ENCODE results near the gene SLC25A13. TPM values are rescaled to one million over a fixed set of nuclear protein-coding genes. Genes with fewer than 3 reads are reported as not detected.
"Not testable (repeated sequence)": the region's sequence is repeated elsewhere in the genome, so short reads cannot be mapped to it uniquely, and the experiment has no call there.

Gene SLC25A13
- total and polyA plus RNA-seq, 2 of the 4 experiments (the other 2 are of a cell fraction) = 7.4 to 11.7 TPM

GRCh38 chr7:96358236-96358971 lies 36.5 kb upstream of the SLC25A13 start:
- H3K27ac ChIP-seq (ENCODE audit: insufficient read depth, low read length); H3K4me2 ChIP-seq (ENCODE audit: low read depth, low read length); H3K9ac ChIP-seq (ENCODE audit: low read depth, low read length); H2AFZ ChIP-seq (replicated peaks; ENCODE audit: low read length, poor library complexity); H3K23ac ChIP-seq (ENCODE audit: low read depth, low read length); H4K8ac ChIP-seq (ENCODE audit: low read depth in 2 of 2, low read length in 2 of 2); H3K4me3 ChIP-seq (ENCODE audit: insufficient read depth, low read depth, low read length); DNase-seq; POLR2A ChIA-PET (ENCODE audit: unreplicated experiment); H3K9me1 ChIP-seq (ENCODE audit: insufficient read depth, low read length); H3K79me1 ChIP-seq (ENCODE audit: low read depth in 1 of 2, low read length in 2 of 2); H2AK9ac ChIP-seq (replicated peaks; ENCODE audit: low read depth, low read length, poor library complexity); H4K5ac ChIP-seq (ENCODE audit: low read depth, low read length); H3K9me3 ChIP-seq (ENCODE audit: control insufficient read depth, insufficient read depth, low read length); H4K91ac ChIP-seq (ENCODE audit: insufficient read depth, low read depth, low read length); H3K4ac ChIP-seq (ENCODE audit: low read depth, low read length); H2BK5ac ChIP-seq (ENCODE audit: low read depth, low read length, poor library complexity, severe bottlenecking); intact Hi-C loops (cut with micrococcal nuclease); H3K14ac ChIP-seq (replicated peaks; ENCODE audit: low read depth, low read length); H3K27me3 ChIP-seq (ENCODE audit: control insufficient read depth, insufficient read depth, low read length); H2BK20ac ChIP-seq (ENCODE audit: low read depth, low read length); H3K56ac ChIP-seq (ENCODE audit: extremely low read depth, insufficient read depth, low read length); H2AK5ac ChIP-seq (ENCODE audit: low read depth, low read length); H3K18ac ChIP-seq (ENCODE audit: low read depth, low read length); dilution Hi-C loops (cut with HindIII; ENCODE audit: low sequenced_read_pairs, unreplicated experiment); in situ Hi-C loops (cut with MboI; ENCODE audit: low sequenced_read_pairs); H4K20me1 ChIP-seq (ENCODE audit: insufficient read depth, low read length); H2BK15ac ChIP-seq (ENCODE audit: low read depth, low read length); H3K36me3 ChIP-seq (ENCODE audit: control insufficient read depth, insufficient read depth, low read length); ATAC-seq (ENCODE audit: low read depth); H3K4me1 ChIP-seq (ENCODE audit: control insufficient read depth, insufficient read depth, low read length); H2BK120ac ChIP-seq (ENCODE audit: low read depth, low read length); BruUV-seq (replicated peaks): not testable (repeated sequence)
- WGBS, 2 experiments (ENCODE audit: extremely low coverage in 2 of 2, insufficient read length in 1 of 2) = 80% methylated on average over 12 of the region's 25 CpGs; no CpG with 5 or more reads in 1 of the 2 experiments
- CTCF ChIA-PET = interaction anchor here (0.6 kb wide), 1 partner anchor 1513 kb away, joined by 5 read pairs; no protein-coding TSS in a partner anchor

Data from IMR-90 (cell line).